ENCODE measurements around the gene IFNA2. TPM values are rescaled to one million over a fixed set of nuclear protein-coding genes. Genes with fewer than 3 reads are reported as not detected.

Gene IFNA2
- total RNA-seq, 1 donor from 2014 or later = not detected

DNA sequence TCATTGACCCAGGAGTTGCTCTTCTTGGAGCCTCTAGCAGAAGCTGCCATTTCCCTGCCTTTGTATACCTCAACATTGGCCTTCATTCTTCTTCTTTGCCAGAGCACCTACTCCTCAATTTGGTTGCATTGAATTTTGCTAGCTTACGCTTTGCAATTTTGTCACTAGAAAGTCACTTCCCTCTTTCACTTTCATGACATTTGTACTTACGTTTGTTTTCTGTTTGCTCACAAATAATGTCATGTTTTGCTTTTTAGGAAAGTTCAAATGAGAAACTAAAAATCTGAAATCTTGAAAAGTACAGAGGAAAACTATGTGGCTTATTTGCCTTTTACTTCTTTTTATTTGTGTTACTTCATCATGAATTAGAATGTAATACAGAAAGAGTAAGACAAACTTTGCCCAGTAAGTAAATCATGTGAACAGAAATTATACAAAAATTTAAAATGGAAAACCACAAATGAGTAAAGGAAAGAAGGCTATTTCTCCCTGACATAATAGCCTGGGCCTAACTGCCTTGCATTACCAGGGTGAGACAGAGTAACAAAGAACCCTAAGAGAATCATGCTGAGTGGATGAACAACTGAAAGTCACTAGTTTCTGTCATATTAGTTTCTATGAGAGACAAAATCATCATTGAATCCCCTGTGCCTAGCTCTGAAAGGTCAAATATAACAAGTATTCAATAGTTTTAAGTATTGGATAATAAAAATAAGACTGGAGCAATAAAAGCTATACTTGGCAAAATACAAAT lies 47.7 kb upstream of the IFNA2 start:
- Histone ChIP-seq H3K27me3 (ENCODE audit: insufficient read depth, low read length) (peaks cover 3% of the 10 kb centered on the region), H3K4me1 (ENCODE audit: insufficient read depth, low read length) (no peaks in the 10 kb centered on the region), H3K4me3 (ENCODE audit: insufficient read depth, low read depth, low read length) (no peak overlapping the region), H4K20me1 (ENCODE audit: insufficient read depth, low read length) (no peaks in the 10 kb centered on the region), H3K9me3 (ENCODE audit: insufficient read depth, low read depth, low read length) (no peaks in the 10 kb centered on the region), H3K27ac (ENCODE audit: low read depth, low read length) (no peak overlapping the region), H3K9ac (ENCODE audit: low read length) (no peak overlapping the region), H3K4me2 (ENCODE audit: low read length) (no peak overlapping the region), H3K79me2 (ENCODE audit: insufficient read depth, low read length) (no peaks in the 10 kb centered on the region), H3K36me3 (ENCODE audit: insufficient read depth, low read length) (no peaks in the 10 kb centered on the region), H2AFZ (ENCODE audit: low read depth, low read length) (no peak overlapping the region)
- no peaks in the 10 kb centered on the region for H3K9me3 Mint-ChIP-seq (ENCODE audit: unreplicated experiment)
- no peak overlapping the region for H3K4me3 Mint-ChIP-seq (ENCODE audit: unreplicated experiment)
- no peak for FAIRE-seq
- no peak overlapping the region for H3K27ac Mint-ChIP-seq (ENCODE audit: unreplicated experiment)
- DNase-seq (ENCODE audit: low read depth) = no peak
- no peak for TF ChIP-seq EZH2 (IDR thresholded peaks at IDR 0.05; ENCODE audit: insufficient read depth, low read length)
- TF ChIP-seq, protein P1, sequence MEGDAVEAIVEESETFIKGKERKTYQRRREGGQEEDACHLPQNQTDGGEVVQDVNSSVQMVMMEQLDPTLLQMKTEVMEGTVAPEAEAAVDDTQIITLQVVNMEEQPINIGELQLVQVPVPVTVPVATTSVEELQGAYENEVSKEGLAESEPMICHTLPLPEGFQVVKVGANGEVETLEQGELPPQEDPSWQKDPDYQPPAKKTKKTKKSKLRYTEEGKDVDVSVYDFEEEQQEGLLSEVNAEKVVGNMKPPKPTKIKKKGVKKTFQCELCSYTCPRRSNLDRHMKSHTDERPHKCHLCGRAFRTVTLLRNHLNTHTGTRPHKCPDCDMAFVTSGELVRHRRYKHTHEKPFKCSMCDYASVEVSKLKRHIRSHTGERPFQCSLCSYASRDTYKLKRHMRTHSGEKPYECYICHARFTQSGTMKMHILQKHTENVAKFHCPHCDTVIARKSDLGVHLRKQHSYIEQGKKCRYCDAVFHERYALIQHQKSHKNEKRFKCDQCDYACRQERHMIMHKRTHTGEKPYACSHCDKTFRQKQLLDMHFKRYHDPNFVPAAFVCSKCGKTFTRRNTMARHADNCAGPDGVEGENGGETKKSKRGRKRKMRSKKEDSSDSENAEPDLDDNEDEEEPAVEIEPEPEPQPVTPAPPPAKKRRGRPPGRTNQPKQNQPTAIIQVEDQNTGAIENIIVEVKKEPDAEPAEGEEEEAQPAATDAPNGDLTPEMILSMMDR (IDR thresholded peaks at IDR 0.05; ENCODE audit: insufficient read depth, low read depth, low read length) = no peak
- H3K27me3 Mint-ChIP-seq (ENCODE audit: low read depth, unreplicated experiment) = no peaks in the 10 kb centered on the region
- peaks cover 1% of the 10 kb centered on the region for H3K4me1 Mint-ChIP-seq (ENCODE audit: low read depth, unreplicated experiment)
- H3K36me3 Mint-ChIP-seq (ENCODE audit: low read depth, unreplicated experiment) = no peaks in the 10 kb centered on the region

DNA sequence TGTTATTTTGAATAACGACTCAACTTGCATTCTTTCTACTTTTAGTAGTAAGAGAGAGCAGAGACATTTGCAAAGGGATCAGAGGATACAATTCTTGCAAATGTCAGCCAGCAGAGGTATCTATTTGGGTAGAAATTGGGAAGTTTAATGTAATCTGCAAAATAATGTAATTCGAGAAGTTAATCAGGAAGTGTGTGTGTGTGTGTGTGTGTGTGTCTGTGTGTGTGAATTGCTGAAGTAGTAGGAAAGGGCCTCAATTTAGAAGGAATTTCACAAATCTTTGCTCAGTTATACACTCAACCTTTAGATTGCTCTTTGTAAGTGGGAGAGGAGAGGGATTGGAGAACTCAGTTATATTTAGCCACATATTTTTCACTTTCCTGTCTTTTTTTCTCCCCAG lies 44.0 kb upstream of the IFNA2 start:
- no peak overlapping the region for H2AFZ ChIP-seq (ENCODE audit: low read depth, low read length)
- Mint-ChIP-seq H3K9me3 (ENCODE audit: unreplicated experiment) (no peaks in the 10 kb centered on the region), H3K27ac (ENCODE audit: unreplicated experiment) (no peak overlapping the region), H3K27me3 (ENCODE audit: low read depth, unreplicated experiment) (peaks cover 4% of the 10 kb centered on the region), H3K4me3 (ENCODE audit: unreplicated experiment) (no peak overlapping the region), H3K4me1 (ENCODE audit: low read depth, unreplicated experiment) (peaks cover 1% of the 10 kb centered on the region), H3K36me3 (ENCODE audit: low read depth, unreplicated experiment) (no peaks in the 10 kb centered on the region)
- H3K79me2 ChIP-seq (ENCODE audit: insufficient read depth, low read length) = no peaks in the 10 kb centered on the region
- H3K4me2 ChIP-seq (ENCODE audit: low read length) = no peak overlapping the region
- DNase-seq (ENCODE audit: low read depth) (no peak), FAIRE-seq (no peak)
- no peak overlapping the region for H3K4me3 ChIP-seq (ENCODE audit: insufficient read depth, low read depth, low read length)
- H4K20me1 ChIP-seq (ENCODE audit: insufficient read depth, low read length) = no peaks in the 10 kb centered on the region
- H3K27ac ChIP-seq (ENCODE audit: low read depth, low read length) = no peak overlapping the region
- no peaks in the 10 kb centered on the region for H3K36me3 ChIP-seq (ENCODE audit: insufficient read depth, low read length)
- no peak overlapping the region for H3K9ac ChIP-seq (ENCODE audit: low read length)
- H3K9me3 ChIP-seq (ENCODE audit: insufficient read depth, low read depth, low read length) = no peaks in the 10 kb centered on the region
- H3K27me3 ChIP-seq (ENCODE audit: insufficient read depth, low read length) = peaks cover 8% of the 10 kb centered on the region
- H3K4me1 ChIP-seq (ENCODE audit: insufficient read depth, low read length) = no peaks in the 10 kb centered on the region
- TF ChIP-seq, protein P1 (IDR thresholded peaks at IDR 0.05; ENCODE audit: insufficient read depth, low read depth, low read length) = no peak
- TF ChIP-seq EZH2 (IDR thresholded peaks at IDR 0.05; ENCODE audit: insufficient read depth, low read length) = no peak

DNA sequence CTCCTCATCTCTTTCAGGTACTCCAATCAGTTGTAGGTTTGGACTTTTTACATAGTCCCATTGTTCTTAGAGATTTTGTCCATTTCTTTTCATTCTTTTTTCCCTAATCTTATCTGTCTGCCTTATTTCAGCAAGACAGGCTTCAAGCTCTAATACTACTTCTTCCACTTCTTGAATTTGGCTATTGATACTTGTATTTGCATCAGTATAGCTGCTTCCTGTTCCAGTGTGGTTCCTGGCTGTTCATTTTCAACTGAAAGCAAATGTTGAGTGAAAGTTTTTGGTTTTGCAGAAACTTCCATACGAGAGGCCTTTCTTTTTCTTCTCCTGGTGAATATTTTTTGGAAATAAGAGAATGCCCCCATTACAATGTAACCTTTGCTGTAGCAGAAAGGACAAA lies 43.0 kb upstream of the IFNA2 start:
- peaks cover 8% of the 10 kb centered on the region for H3K27me3 ChIP-seq (ENCODE audit: insufficient read depth, low read length)
- Mint-ChIP-seq H3K36me3 (ENCODE audit: low read depth, unreplicated experiment) (no peaks in the 10 kb centered on the region), H3K4me3 (ENCODE audit: unreplicated experiment) (no peak overlapping the region), H3K27ac (ENCODE audit: unreplicated experiment) (no peak overlapping the region), H3K4me1 (ENCODE audit: low read depth, unreplicated experiment) (peaks cover 1% of the 10 kb centered on the region), H3K27me3 (ENCODE audit: low read depth, unreplicated experiment) (peaks cover 4% of the 10 kb centered on the region), H3K9me3 (ENCODE audit: unreplicated experiment) (no peaks in the 10 kb centered on the region)
- H2AFZ ChIP-seq (ENCODE audit: low read depth, low read length) = no peak overlapping the region
- no peaks in the 10 kb centered on the region for H4K20me1 ChIP-seq (ENCODE audit: insufficient read depth, low read length)
- no peak for DNase-seq (ENCODE audit: low read depth)
- no peak overlapping the region for H3K27ac ChIP-seq (ENCODE audit: low read depth, low read length)
- H3K9me3 ChIP-seq (ENCODE audit: insufficient read depth, low read depth, low read length) = no peaks in the 10 kb centered on the region
- no peak overlapping the region for H3K9ac ChIP-seq (ENCODE audit: low read length)
- TF ChIP-seq, protein P1 (IDR thresholded peaks at IDR 0.05; ENCODE audit: insufficient read depth, low read depth, low read length) = no peak
- no peak for TF ChIP-seq EZH2 (IDR thresholded peaks at IDR 0.05; ENCODE audit: insufficient read depth, low read length)
- H3K4me3 ChIP-seq (ENCODE audit: insufficient read depth, low read depth, low read length) = no peak overlapping the region
- FAIRE-seq = no peak
- H3K36me3 ChIP-seq (ENCODE audit: insufficient read depth, low read length) = no peaks in the 10 kb centered on the region
- H3K4me2 ChIP-seq (ENCODE audit: low read length) = no peak overlapping the region
- H3K79me2 ChIP-seq (ENCODE audit: insufficient read depth, low read length) = no peaks in the 10 kb centered on the region
- H3K4me1 ChIP-seq (ENCODE audit: insufficient read depth, low read length) = no peaks in the 10 kb centered on the region
